ENCODE results near the gene ZNF618. TPM values are rescaled to one million over a fixed set of nuclear protein-coding genes. Genes with fewer than 3 reads are reported as not detected.

ZNF618 gene, protein sequence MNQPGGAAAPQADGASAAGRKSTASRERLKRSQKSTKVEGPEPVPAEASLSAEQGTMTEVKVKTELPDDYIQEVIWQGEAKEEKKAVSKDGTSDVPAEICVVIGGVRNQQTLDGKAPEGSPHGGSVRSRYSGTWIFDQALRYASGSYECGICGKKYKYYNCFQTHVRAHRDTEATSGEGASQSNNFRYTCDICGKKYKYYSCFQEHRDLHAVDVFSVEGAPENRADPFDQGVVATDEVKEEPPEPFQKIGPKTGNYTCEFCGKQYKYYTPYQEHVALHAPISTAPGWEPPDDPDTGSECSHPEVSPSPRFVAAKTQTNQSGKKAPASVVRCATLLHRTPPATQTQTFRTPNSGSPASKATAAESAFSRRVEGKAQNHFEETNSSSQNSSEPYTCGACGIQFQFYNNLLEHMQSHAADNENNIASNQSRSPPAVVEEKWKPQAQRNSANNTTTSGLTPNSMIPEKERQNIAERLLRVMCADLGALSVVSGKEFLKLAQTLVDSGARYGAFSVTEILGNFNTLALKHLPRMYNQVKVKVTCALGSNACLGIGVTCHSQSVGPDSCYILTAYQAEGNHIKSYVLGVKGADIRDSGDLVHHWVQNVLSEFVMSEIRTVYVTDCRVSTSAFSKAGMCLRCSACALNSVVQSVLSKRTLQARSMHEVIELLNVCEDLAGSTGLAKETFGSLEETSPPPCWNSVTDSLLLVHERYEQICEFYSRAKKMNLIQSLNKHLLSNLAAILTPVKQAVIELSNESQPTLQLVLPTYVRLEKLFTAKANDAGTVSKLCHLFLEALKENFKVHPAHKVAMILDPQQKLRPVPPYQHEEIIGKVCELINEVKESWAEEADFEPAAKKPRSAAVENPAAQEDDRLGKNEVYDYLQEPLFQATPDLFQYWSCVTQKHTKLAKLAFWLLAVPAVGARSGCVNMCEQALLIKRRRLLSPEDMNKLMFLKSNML
- polyA plus RNA-seq (ENCODE audit: insufficient read length): 47.9 TPM
- long read RNA-seq, donor 1, full-length matches to known transcripts: 5 of 5 reads
- long read RNA-seq, donor 1, partial matches to known transcripts: 0 of 5 reads
- long read RNA-seq, donor 1, other reads (novel, unspliced or antisense): 0 of 5 reads
- long read RNA-seq, donor 2, full-length matches to known transcripts: 1 of 49 reads
- long read RNA-seq, donor 2, partial matches to known transcripts: 43 of 49 reads
- long read RNA-seq, donor 2, other reads (novel, unspliced or antisense): 5 of 49 reads
- long read RNA-seq, donor 3: 0 reads
- long read RNA-seq, donor 4: 0 reads
- long read RNA-seq, donor 5, full-length matches to known transcripts: 2 of 153 reads
- long read RNA-seq, donor 5, partial matches to known transcripts: 151 of 153 reads
- long read RNA-seq, donor 5, other reads (novel, unspliced or antisense): 0 of 153 reads
- long read RNA-seq, donor 6, partial matches to known transcripts: 0 of 1 reads
- long read RNA-seq, donor 6, other reads (novel, unspliced or antisense): 0 of 1 reads
- long read RNA-seq, donor 7: 0 reads
- long read RNA-seq, donor 8, full-length matches to known transcripts: 2 of 2 reads
- long read RNA-seq, donor 8, partial matches to known transcripts: 0 of 2 reads
- long read RNA-seq, donor 8, other reads (novel, unspliced or antisense): 0 of 2 reads

GRCh38 chr9:113876151-113876992, at the start of gene ZNF618:
TSS of gene ZNF618 (plus strand) at chr9:113876309. CDS start at chr9:113876381, 72 bp downstream.
- DNase-seq: no peak

DNA sequence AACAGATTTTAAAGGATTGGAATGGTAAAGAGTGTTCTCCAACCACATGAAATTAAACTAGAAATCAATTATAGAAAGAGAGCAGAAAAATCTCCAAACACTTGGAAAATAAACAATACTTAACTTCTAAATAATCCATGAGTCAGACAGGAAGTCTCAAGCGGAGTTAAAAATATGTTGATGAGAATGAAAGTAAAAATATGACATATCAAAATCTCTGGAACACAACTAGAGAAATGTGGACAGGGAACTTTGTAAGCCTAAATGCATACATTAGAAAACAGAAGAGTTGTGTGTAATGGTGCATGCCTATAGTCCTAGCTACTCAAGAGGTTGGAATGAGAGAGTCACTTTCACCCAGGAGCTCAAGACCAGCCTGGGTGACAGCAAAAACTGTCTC, 47.9 kb upstream of the ZNF618 start:
- DNase-seq: no peak

DNA sequence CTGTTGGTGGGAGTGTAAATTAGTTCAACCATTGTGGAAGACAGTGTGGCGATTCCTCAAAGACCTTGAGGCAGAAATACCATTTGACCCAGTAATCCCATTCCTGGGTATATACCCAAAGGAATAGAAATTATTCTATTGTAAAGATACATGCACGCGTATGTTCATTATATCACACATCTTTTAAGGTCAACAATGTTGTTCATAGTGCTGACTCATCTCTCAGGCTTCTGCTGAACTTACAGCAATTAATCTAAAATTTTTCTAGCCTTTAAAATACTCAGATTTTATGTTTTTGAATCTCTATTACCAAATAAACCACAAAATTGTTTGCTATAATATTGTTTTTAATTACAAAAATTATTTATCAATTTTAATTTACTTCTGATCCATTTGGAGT, 38.8 kb upstream of the ZNF618 start:
- no peak for DNase-seq

DNA sequence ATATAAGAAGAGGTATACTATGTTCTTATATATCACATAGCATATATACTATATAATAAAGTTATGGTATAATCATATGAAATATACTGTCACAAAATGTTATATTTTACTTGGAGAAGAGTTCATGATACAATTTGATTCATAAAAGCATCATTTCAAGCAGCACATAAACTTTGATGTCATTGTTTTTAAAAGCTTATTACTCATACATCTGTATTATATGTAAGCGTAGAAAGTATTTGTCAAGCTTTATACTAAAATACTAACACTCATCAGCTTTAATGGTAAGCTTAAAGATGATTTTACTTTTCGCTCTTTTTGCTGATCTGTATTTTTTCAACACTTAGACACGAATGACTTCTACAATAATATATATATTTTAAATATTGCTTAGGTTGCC, 34.0 kb upstream of the ZNF618 start:
- DNase-seq: no peak

- DNase-seq: no peak
Measured at GRCh38 chr9:113844466-113844865, 31.6 kb upstream of the ZNF618 start.

DNA sequence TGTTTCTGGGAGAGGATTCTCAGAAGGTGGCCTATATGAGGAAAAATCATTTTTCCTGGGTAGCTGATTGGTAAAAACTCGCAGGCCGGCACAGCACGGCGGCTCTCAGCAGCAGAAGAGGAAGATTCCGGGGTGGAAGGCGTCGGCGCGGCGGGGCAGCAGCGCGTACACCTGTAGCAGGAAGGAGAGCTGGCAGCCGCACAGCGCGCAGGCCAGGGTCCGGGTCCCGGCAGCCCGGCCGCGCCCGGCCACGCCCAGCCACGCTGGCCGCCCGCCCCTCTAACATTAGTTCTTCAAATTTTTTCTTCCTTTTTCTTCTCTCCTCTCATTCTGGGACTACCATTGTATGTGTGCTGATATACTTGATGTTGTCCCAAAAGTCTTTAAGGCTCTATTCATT, 24.8 kb upstream of the ZNF618 start:
- no peak for DNase-seq

- DNase-seq: no peak
Measured at GRCh38 chr9:113851873-113852272, 24.2 kb upstream of the ZNF618 start.

GRCh38 chr9:113853333-113853732, 22.8 kb upstream of the ZNF618 start:
- DNase-seq: no peak

DNA sequence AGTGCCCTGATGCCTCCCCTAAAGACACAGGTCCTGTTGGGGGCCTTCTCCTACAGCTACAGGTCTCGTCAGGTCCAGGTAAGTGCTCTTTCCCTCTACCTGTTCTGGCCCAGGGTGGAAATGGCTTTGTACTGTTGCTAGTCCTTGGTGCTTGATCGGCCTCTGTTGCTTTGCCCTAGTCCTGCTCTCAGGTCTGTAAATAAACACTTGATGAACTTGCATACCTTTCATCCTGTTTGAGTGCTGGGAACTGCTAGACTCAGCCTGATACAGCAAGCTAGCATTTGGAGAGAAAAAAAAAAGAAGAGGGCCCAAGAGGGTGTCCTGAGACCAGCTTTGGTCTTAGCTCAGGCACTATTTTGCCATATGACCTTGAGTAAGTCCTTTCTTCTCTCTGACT, 21.8 kb upstream of the ZNF618 start:
- no peak for DNase-seq

DNA sequence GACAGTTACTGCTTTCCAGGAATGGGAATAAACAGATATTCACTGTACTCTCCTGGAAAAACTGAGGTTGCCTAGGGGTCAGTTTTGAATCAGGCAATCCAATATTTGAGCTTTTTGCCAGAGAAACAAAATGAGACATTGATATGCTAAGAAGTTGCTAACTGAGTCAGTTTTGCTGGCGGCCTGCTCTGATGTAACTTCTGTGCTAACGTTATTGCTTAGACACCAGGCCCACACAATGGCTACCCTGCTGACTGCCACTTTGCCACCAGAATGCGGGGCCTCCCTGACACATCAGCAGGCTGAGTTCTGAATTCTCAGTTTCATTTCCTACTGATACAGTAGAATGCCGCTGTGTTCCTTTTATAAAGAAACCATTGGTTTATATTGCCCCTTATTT, 18.2 kb upstream of the ZNF618 start:
- no peak for DNase-seq

DNA sequence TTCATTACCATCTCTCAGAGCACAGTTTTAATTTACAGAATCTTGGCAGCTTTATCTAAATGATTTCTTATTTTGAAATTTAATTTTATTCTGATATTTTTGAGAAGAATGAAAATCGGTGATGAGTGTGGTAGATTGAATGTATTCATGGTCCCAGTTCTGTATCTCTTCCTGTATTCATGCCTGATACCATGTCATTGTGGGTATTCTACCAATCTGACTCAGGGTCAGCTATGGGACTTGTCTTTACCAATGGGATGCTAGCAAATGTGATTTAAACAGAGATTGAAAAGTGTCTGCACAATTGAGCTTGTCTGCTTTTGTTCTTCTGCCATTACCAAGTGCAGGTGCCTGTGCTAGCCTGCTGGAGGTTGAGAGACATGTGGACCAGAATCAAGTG, 17.8 kb upstream of the ZNF618 start:
- DNase-seq: no peak

- no peak for DNase-seq
Measured at GRCh38 chr9:113863345-113863744, 12.8 kb upstream of the ZNF618 start.

DNA sequence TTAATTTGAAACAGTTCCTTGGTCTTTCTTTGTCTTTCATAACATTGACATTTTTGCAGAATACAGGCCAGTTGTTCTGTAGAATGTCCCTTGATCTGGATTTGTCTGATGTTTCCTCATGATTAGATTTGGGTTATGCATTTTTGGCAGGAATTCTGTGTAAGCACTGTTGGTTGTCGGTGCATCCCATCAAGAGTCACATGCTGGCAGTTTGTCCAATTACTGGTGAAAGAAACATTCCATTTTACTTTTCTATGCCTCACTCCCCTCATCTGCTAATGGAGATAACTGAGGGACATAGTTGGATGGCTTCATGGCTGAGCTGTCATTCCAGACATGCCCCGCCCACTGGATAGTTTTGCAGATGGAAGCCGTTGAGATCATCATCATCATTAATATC, 7.6 kb upstream of the ZNF618 start:
- DNase-seq: no peak

DNA sequence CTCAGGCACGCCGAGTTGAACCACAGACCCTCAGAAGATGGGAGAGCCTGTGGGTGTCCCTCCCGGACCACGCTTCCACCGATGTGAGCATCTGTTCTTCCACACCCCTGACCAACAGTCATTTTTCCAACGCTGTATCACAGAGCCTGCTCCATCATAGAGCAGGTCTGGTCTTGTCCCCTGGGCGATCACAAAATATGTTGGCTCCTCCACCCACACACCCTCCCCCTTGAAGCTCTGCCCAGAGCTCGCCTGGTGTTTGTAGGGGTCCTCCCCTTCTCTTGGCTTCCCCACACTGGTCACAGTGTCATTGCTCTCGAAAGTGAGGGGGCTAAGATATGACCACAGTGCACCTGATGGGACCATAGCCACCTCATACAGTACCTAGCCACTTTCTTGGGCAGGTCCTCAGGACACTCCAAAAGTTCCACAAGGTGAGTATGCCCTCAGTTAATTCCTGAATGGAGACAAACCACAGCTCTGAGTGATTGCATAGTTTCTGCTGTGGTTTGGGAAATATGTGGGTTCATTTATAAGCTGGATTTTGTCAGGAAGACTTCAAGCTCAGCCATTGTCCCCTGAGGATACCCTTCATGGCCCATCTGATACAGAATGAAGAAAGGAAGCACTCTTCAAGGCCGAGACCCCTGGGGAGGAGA, 3.5 kb upstream of the ZNF618 start:
- DNase-seq: no peak

DNA sequence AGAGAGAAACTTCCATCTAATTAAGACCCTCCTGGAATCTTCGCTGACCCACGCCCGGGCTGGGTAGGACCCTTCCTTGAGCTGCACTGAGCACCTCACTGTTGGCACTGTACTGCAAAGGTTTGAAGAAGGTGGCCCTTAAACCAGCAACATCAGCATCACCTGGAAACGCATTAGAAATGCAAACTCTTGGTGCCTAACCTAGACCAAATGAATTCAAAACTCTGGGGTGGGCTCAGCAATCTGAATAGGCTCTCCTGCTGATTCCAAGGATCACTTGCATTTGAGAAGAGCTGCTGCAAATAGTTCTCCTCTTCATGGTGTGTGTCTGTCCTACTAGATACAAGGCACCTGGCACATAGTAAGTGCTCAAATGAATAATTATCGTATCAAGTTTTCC, 2.7 kb upstream of the ZNF618 start:
- no peak for DNase-seq

DNA sequence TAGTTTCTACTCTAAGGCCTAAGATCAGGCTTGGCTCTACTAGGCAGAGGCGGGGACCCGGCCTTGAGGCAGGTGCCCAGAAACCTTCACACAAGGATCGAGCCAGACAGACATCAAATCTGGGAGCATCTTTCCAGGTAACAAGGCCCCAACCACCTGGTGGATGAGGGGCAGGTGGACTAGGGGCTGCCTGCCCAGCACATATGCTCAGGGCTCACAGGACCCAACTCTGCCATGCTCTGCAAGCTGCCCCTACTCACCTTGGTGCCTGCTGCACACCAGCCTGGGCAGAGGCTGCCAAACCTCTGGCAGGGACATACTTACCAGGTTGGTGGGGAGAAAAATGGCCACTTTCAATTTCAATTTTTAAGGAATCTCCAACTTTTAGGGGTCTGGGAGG, 2.2 kb upstream of the ZNF618 start:
- no peak for DNase-seq

GRCh38 chr9:113875459-113876150, 504 bp upstream of the ZNF618 start:
- DNase-seq: no peak

DNA sequence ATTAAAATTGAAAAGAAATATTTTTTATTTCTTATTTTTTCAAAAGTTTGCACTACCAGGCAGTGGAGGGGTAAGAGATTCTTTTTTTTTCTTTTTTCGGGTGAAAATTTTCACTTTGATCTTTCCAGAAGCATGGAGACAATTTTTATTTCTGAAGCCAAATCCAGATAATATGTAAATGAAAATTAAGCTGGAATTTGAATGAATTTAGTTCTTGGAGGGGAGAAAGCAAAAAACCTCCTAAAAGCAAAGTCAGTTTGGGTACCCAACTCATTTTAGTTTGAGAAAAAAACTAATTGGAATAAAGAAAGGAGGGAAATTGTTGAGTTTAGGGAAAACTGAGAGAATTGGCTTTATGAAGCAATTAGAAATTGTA, 872 bp downstream of the ZNF618 start:
- DNase-seq: no peak

DNA sequence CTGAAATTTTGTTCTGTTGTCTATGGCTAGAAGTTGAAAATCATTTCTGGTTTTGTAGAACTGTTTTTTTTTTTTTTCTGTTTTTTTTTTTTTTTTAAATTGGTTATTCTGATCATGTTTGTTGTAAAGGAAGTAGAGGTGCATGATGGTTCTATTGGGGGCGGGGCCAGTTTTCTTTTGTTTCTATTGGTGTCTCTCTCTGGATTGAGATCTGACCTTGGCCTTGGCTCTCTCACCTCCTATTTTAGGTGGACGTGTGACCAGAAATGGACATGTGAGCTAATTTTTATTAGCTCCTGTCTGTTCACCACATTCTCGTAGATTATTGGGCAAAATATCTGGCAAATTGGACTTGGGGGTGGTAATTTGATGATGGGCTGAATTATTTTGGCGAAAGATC, 3.2 kb downstream of the ZNF618 start:
- DNase-seq: no peak

DNA sequence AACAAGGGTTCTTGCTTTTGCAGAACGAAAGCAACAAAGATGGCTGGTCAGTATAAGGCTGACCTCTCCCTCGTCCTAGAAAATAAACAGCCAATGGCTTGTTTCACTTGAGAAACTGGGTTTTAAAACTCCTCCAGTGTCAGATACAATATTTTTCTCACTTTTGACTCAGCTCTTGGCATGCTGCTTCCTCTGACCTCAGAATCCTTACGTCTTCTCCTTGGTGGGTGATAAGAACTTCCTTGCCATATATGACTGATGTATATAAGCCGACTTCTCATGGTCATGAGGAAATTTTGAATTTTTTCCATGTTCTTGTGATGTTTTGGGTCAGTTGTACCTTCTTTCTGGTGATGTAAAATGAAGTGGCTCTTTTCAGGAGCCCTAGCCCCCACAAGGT, 3.8 kb downstream of the ZNF618 start:
- DNase-seq: no peak

Data from left kidney (tissue), 8 donors.